Renal cortex interstitium (tissue), 15 donors: ENCODE results near the gene IMP4. TPM values are rescaled to one million over a fixed set of nuclear protein-coding genes. Genes with fewer than 3 reads are reported as not detected.

Experiments
- DNase-seq, 11 donors: peaks; one replicate each; pipeline ENCODE4 v3.0.0-alpha.2; 2013; ENCODE audit warnings: low read depth in 9 of 11, low spot score in 4 of 11; ENCODE audit errors: extremely low read depth in 1 of 11
- long read RNA-seq, 16 experiments: transcript quantifications; one replicate each; lab custom pipeline, GENCODE V29; 2026
- polyA plus RNA-seq, 3 donors: library from polyadenylated mRNA; unstranded; fragments of 120-200 nt; gene quantifications; one replicate each; pipeline ENCODE4 v1.2.1, GENCODE V29; 2013; ENCODE audit not compliant: insufficient read length in 3 of 3

The IMP4 gene
- 10 to 100 TPM; 35.1 to 40.2 (median 38.4) TPM for polyA plus RNA-seq
- long read RNA-seq, donor 1, transcript IMP4-201 (9 exons, 1,740 nt): major isoform, 10 of 16 reads
- long read RNA-seq, donor 1, partial matches to known transcripts: 0 of 16 reads
- long read RNA-seq, donor 1, other reads (novel, unspliced or antisense): 0 of 16 reads
- long read RNA-seq, donor 2, transcript IMP4-201 (9 exons, 1,740 nt): major isoform, 5 of 10 reads
- long read RNA-seq, donor 2, partial matches to known transcripts: 0 of 10 reads
- long read RNA-seq, donor 2, other reads (novel, unspliced or antisense): 0 of 10 reads
- long read RNA-seq, donor 3, transcript IMP4-201 (9 exons, 1,740 nt): major isoform, 20 of 27 reads
- long read RNA-seq, donor 3, partial matches to known transcripts: 0 of 27 reads
- long read RNA-seq, donor 3, other reads (novel, unspliced or antisense): 0 of 27 reads
- long read RNA-seq, donor 4, transcript IMP4-201 (9 exons, 1,740 nt): major isoform, 7 of 15 reads
- long read RNA-seq, donor 4, partial matches to known transcripts: 0 of 15 reads
- long read RNA-seq, donor 4, other reads (novel, unspliced or antisense): 0 of 15 reads
- long read RNA-seq, donor 5: 0 reads
- long read RNA-seq, donor 6, transcript IMP4-201 (9 exons, 1,740 nt): major isoform, 6 of 32 reads
- long read RNA-seq, donor 6, partial matches to known transcripts: 20 of 32 reads
- long read RNA-seq, donor 6, other reads (novel, unspliced or antisense): 0 of 32 reads
- long read RNA-seq, donor 7, transcript IMP4-201 (9 exons, 1,740 nt): major isoform, 16 of 18 reads
- long read RNA-seq, donor 7, partial matches to known transcripts: 0 of 18 reads
- long read RNA-seq, donor 7, other reads (novel, unspliced or antisense): 0 of 18 reads
- long read RNA-seq, donor 8, transcript IMP4-208 (8 exons, 2,379 nt): minor isoform, 5 of 31 reads
- long read RNA-seq, donor 8, transcript IMP4-201 (9 exons, 1,740 nt): major isoform, 22 of 31 reads
- long read RNA-seq, donor 8, partial matches to known transcripts: 0 of 31 reads
- long read RNA-seq, donor 8, other reads (novel, unspliced or antisense): 0 of 31 reads
- long read RNA-seq, donor 9, transcript IMP4-201 (9 exons, 1,740 nt): major isoform, 7 of 10 reads
- long read RNA-seq, donor 9, partial matches to known transcripts: 0 of 10 reads
- long read RNA-seq, donor 9, other reads (novel, unspliced or antisense): 0 of 10 reads
- long read RNA-seq, donor 10, transcript IMP4-201 (9 exons, 1,740 nt): major isoform, 13 of 15 reads
- long read RNA-seq, donor 10, partial matches to known transcripts: 0 of 15 reads
- long read RNA-seq, donor 10, other reads (novel, unspliced or antisense): 0 of 15 reads
- long read RNA-seq, donor 11, transcript IMP4-201 (9 exons, 1,740 nt): major isoform, 6 of 8 reads
- long read RNA-seq, donor 11, partial matches to known transcripts: 0 of 8 reads
- long read RNA-seq, donor 11, other reads (novel, unspliced or antisense): 0 of 8 reads
- long read RNA-seq, donor 12, transcript IMP4-201 (9 exons, 1,740 nt): major isoform, 5 of 10 reads
- long read RNA-seq, donor 12, partial matches to known transcripts: 0 of 10 reads
- long read RNA-seq, donor 12, other reads (novel, unspliced or antisense): 0 of 10 reads
- long read RNA-seq, donor 13, transcript IMP4-208 (8 exons, 2,379 nt): minor isoform, 5 of 28 reads
- long read RNA-seq, donor 13, transcript IMP4-201 (9 exons, 1,740 nt): major isoform, 15 of 28 reads
- long read RNA-seq, donor 13, transcript IMP4-202 (9 exons, 822 nt): minor isoform, 6 of 28 reads
- long read RNA-seq, donor 13, partial matches to known transcripts: 0 of 28 reads
- long read RNA-seq, donor 13, other reads (novel, unspliced or antisense): 0 of 28 reads
- long read RNA-seq, donor 14, transcript IMP4-201 (9 exons, 1,740 nt): major isoform, 10 of 14 reads
- long read RNA-seq, donor 14, partial matches to known transcripts: 0 of 14 reads
- long read RNA-seq, donor 14, other reads (novel, unspliced or antisense): 0 of 14 reads
- long read RNA-seq, donor 15, partial matches to known transcripts: 0 of 5 reads
- long read RNA-seq, donor 15, other reads (novel, unspliced or antisense): 0 of 5 reads
- long read RNA-seq, donor 16, transcript IMP4-201 (9 exons, 1,740 nt): major isoform, 28 of 51 reads
- long read RNA-seq, donor 16, transcript IMP4-202 (9 exons, 822 nt): minor isoform, 6 of 51 reads
- long read RNA-seq, donor 16, transcript IMP4-208 (8 exons, 2,379 nt): minor isoform, 9 of 51 reads
- long read RNA-seq, donor 16, partial matches to known transcripts: 6 of 51 reads
- long read RNA-seq, donor 16, other reads (novel, unspliced or antisense): 0 of 51 reads

- peak; percentile 96 to 100 (median 98) for DNase-seq
These were observed at the start of gene IMP4 for GRCh38 chr2:130342533-130343275. Gene IMP4, plus strand, starts transcription at chr2:130342897. Its CDS starts 36 bp downstream, at chr2:130342933.

GRCh38 chr2:130300258-130300969, 42.3 kb upstream of the IMP4 start:
- DNase-seq: no peak

GRCh38 chr2:130300970-130301348, 41.7 kb upstream of the IMP4 start:
- DNase-seq: no peak

GRCh38 chr2:130302164-130302886, 40.4 kb upstream of the IMP4 start:
- DNase-seq: no peak

GRCh38 chr2:130303169-130303568, 39.5 kb upstream of the IMP4 start:
- no peak for DNase-seq

- DNase-seq: no peak
These were observed 38.0 kb upstream of the IMP4 start for GRCh38 chr2:130304726-130305125.

GRCh38 chr2:130307850-130308249, 34.8 kb upstream of the IMP4 start:
- DNase-seq: no peak

GRCh38 chr2:130310881-130311280, 31.8 kb upstream of the IMP4 start:
- no peak for DNase-seq

GRCh38 chr2:130313812-130314334, 28.8 kb upstream of the IMP4 start:
- DNase-seq: no peak

GRCh38 chr2:130314377-130314776, 28.3 kb upstream of the IMP4 start:
- no peak for DNase-seq

GRCh38 chr2:130316596-130316995, 26.1 kb upstream of the IMP4 start:
- DNase-seq: no peak

GRCh38 chr2:130318906-130319305, 23.8 kb upstream of the IMP4 start:
- no peak for DNase-seq

GRCh38 chr2:130319536-130319935, 23.2 kb upstream of the IMP4 start:
- DNase-seq: no peak

GRCh38 chr2:130327703-130328527, 14.8 kb upstream of the IMP4 start:
- DNase-seq: no peak
